GM19452 (cell line): ENCODE data around the gene ZSWIM8.
"Not testable (repeated sequence)": the region's sequence is repeated elsewhere in the genome, so short reads cannot be mapped to it uniquely, and the experiment has no call there.

Experiments used
- ATAC-seq: cut with Tn5 transposase; IDR thresholded peaks from one replicate; pipeline ENCODE4 v1.9.1; 2021; ENCODE audit not compliant: unreplicated experiment

ZSWIM8 gene, protein sequence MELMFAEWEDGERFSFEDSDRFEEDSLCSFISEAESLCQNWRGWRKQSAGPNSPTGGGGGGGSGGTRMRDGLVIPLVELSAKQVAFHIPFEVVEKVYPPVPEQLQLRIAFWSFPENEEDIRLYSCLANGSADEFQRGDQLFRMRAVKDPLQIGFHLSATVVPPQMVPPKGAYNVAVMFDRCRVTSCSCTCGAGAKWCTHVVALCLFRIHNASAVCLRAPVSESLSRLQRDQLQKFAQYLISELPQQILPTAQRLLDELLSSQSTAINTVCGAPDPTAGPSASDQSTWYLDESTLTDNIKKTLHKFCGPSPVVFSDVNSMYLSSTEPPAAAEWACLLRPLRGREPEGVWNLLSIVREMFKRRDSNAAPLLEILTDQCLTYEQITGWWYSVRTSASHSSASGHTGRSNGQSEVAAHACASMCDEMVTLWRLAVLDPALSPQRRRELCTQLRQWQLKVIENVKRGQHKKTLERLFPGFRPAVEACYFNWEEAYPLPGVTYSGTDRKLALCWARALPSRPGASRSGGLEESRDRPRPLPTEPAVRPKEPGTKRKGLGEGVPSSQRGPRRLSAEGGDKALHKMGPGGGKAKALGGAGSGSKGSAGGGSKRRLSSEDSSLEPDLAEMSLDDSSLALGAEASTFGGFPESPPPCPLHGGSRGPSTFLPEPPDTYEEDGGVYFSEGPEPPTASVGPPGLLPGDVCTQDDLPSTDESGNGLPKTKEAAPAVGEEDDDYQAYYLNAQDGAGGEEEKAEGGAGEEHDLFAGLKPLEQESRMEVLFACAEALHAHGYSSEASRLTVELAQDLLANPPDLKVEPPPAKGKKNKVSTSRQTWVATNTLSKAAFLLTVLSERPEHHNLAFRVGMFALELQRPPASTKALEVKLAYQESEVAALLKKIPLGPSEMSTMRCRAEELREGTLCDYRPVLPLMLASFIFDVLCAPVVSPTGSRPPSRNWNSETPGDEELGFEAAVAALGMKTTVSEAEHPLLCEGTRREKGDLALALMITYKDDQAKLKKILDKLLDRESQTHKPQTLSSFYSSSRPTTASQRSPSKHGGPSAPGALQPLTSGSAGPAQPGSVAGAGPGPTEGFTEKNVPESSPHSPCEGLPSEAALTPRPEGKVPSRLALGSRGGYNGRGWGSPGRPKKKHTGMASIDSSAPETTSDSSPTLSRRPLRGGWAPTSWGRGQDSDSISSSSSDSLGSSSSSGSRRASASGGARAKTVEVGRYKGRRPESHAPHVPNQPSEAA (N-terminal part only)

DNA sequence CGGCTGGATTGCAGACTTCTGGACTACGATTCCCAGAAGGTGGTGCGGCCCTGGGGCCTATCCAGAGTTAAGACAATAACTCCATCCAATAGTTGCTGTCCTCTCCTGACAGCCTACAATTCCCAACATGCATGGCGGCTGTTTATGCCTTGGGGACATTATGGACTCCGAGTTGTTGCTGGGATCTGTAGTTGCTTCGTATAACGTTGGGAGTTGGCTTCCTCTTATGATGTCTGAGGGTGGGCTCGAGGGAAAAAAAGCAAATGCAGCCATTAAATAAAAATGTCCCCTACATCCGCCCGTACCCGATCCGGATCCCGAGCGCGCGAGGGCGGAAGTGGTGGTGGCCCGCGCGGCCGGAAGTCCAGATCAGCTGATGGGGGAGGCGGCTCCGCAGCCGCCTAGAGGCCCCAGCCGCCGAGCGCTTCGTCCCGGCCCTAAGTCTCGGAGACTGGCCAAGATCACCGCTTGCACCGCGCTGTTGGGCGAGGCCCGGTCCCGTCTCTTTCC lies at the start of gene ZSWIM8:
Gene ZSWIM8, plus strand, starts transcription at position 396 of the 510 bp plus-strand sequence. CDS start 273 bp downstream, outside the sequence.
- ATAC-seq, result peak; percentile 79

DNA sequence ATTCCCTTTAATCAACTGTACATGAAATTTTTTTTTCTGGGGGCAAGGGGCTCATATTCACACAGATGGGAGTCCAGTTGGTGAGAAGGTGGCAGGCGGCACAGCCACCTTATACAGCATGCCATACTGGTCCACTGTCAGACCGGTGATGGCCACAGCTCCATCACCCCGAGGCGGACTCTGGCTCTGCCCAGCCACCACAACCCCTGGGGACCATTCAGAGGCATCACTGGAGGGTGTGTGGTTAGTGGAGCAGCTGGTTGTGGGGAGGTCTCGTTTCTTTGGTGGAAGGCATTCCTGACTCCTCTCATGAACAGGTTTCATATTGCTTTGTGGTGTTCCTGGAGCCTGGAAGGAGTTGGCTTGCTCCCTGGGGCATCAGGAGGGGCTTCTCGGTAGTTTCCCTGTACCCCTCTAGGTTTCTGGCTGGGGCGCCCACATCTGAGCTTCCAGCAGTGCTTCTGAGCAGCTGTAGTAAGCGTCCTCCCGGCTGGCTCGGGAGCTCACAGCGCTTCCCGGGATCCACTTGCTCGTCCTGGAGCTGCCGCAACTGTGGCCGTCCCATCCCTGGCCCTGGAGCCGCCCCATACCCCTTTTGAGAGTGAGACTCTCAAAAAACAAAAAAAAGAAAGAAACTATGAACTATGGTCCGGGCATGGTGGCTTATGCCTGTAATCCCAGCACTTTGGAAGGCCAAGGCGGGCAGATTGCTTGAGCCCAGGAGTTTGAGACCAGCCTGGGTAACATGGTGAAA lies 44.7 kb upstream of the ZSWIM8 start:
- ATAC-seq, result not testable (repeated sequence)

DNA sequence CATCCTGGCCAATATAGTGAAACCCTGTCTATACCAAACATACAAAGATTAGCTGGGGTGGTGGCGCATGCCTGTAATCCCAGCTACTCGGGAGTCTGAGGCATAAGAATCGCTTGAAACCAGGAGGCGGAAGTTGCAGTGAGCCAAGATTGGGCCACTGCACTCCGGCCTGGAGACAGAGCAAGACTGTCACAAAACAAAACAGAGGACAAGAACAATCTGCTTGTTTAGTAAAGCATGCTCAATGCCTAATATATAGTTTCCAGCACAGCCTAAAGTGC lies 43.0 kb upstream of the ZSWIM8 start:
- no peak for ATAC-seq

DNA sequence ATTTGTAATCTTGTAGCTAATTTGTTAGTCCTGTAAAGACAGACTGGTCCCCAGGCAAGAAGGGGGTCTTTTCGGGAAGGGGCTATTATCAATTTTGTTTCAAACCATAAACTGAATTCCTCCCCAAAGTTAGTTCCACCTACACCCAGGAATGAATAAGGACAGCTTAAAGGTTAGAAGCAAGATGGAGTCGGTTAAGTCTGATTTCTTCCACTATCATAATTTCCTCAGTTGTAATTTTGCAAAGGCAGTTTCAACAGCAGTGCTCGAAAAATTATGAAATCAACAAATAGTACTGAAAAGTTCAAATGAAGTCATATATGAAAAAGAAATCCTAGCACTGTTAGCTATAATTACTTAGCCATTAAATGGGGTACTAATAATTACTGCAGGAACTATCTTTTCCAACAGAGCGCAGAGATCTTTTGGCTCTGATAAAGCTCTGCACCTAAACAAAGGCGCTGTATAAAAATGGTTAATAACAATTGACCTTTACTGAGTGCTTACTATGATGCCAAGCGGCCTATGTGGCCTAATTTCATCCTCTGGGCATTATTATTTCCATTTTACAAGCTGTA lies 42.0 kb upstream of the ZSWIM8 start:
- no peak for ATAC-seq

DNA sequence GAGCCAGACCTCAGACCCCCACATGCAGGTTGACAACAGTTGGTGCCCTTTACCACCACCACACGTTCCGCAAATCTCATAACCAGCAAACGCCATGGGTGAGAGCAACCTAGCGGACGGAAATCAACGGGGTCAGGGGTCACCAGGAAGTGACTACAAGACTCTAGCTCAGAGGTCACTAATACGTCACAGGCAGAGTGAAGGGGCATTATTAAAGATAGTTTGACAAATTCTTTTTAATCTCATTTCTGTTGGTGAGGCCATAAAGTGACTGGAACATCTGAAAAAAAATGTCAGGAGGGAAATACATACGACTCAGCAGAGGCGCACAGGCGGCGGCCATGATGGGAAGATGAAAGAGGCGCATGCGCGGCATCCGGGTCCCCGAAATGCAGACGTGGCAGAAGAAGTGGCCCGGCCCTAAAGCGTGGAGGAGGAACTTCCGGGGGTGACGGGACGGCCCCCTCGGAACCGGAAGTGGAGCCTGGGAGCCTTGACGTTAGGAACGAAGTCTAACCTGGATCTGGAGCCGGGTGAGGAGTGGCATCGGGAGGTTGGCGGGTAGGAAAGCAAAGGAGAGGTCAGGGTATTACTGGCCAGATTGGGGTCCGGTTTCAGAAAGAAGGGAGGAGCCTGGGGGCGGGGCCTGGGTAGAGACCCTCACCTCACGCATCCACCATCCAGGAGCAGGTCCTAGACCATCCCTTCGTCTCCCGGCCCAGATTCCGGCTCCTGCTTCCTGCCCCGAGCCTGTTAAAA lies 41.3 kb upstream of the ZSWIM8 start, which contains the start of gene SEC24C:
Gene SEC24C, plus strand, starts transcription at position 468 of the 759 bp plus-strand sequence. CDS start 2,461 bp downstream, outside the sequence.
- peak; percentile 91 for ATAC-seq

DNA sequence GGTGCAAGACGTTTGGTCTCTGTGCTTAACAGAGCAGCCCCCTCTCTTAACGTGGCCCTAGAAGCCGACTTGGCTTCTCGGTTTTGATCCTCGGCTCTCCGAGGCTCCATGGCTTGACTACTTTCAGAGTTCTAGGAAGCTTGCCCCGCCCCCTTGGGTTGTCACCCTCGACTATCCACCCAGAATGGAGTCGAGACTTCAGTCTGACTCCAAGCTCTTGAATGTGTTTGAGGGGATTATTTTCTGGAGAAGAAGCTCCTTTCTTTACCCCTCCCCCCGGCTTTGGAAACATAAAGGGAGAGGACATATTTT lies 40.8 kb upstream of the ZSWIM8 start:
- ATAC-seq, result peak; percentile 22

DNA sequence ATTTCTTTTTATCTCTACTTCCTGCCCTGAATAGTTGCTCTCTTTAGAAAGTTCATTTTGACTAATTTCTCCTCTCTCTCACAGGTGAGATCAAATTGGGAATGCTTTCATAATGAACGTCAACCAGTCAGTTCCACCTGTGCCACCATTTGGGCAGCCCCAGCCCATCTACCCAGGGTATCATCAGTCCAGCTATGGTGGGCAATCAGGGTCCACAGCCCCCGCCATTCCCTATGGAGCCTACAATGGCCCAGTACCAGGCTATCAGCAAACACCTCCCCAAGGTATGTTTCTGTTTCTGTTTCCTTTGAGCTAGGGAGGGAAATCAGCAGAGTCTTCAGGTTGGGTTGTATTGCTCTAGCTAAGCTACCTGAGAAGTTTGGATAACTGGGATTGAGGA lies 38.7 kb upstream of the ZSWIM8 start:
- no peak for ATAC-seq

DNA sequence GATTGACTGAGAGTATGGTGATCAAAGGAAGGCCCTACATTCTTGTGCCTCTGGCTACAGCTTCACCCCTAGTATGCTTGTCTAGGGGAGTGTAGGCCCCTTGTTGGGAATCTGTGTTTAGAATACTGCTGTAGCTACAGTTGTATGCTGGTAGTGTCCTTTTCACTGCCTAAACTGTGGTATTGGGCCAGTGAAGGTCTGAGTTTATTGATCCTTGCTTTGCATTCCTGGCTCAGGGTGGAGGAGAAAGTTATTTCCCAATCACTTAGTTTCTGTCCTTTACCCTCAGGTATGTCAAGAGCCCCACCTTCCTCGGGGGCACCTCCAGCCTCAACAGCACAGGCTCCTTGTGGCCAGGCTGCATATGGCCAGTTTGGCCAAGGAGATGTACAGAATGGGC lies 34.6 kb upstream of the ZSWIM8 start:
- ATAC-seq, result no peak

DNA sequence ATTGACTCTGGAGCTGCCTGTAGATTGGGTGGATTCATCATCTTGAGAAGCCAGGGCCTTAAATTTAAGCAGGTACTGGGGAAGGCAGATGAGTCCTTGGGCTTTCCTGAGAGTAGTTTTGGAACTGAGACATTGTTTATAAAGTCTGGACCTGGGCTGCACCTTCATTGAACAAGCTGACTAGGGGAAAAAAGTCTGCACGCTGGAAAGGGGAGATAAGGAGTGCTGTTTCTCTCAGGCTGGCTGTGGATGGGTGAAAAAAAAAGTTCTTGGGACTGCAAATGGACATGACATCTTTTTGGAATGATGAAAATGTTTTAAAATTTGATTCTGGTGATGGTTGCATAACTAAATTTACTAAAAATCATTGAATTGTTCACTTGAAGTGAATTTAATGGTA lies 29.2 kb upstream of the ZSWIM8 start:
- ATAC-seq, result no peak

DNA sequence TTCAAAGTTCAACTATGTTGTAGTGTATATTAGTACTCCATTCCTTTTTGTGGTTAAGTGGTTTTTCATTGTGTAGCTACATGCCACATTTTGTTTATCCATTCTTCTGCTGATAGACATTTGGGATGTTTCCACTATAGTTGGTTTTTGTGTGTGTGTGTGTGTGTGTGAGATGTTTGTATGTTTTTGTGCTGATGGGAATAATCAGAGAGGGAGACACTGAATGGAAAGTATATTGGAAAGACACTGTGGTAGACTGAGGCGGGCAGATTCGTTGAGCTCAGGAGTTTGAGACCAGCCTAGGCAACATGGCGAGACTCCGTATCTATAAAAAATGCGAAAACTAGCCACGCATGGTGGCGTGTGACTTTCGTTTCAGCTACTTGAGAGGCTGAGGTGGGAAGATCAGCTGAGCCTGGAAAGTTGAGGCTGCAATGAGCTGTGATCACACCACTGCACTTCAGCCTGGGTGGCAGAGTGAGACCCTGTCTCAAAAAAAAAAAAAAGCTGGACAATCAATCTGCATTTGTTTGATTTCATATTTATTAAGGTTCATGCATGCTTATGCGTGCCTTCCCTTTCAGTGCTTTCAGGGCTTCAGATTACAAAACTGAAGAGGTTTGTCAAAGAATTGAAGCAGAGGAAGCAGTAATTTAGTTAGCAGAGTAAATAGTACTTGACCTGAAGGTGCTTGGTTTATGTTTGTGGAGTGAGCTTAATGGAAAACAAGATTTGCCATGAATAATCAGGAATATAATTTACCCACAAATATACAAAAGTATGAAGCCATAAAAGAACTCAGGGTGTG lies 26.5 kb upstream of the ZSWIM8 start:
- no peak for ATAC-seq

DNA sequence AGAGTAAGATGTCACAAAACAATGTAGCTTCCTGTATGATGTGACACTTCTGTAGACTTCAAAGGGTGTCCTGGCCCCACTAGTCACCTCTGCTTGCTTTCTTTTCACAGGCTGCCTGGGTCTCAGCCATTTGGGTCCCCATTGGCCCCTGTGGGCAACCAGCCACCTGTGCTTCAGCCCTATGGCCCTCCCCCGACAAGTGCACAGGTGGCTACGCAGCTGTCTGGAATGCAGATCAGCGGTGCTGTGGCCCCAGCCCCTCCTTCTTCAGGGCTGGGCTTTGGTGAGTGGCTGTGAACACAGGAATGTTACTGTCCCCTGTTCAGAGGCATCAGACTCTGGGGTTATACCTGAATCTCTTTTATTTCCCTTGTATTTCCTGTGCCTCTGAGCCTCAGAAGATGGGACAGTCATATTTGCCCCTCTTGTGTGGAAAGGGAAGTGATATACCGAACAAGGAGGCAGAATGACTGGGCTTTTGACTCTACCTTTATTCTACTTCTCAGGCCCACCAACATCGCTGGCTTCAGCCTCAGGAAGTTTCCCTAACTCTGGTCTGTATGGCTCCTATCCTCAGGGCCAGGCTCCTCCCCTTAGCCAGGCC lies 25.8 kb upstream of the ZSWIM8 start:
- ATAC-seq, result no peak

DNA sequence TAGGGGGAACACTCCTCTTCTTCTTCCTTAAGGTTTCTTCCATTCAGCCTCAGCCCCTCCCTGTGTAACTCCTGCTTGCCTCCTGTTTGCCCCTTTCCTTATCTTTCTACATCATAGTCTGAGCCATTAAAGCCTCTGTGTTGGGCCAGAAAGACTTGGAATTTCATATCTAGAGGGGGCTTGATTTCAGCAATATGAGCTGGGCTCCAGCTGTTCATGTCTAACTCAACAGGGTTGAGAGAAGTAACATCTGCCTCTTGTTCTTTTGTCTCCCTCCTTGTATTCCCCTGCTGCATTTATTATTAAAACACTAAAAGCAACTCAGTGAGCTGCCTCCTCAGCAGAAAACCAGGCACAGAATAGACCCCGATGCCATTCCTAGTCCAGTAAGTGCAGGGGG lies 23.6 kb upstream of the ZSWIM8 start:
- ATAC-seq, result no peak

DNA sequence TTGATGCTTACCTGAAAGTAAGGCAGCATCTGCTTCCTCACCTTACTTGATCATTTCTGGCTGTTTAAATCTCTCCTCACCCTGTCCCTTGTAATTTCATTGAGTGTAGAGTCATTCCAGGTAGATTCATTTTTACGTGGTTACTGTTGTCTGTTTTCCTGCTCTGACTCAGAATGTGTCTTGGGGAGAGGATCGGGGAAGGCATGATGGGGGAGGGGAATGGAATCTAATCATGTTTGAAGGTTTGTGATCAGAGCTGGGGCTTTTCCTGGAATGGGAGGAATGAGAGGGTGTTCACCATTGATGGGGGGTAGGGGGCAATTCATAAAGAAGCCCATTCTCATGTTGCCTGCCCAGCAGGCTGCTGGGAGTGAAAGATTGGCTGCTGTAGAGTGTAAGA lies 22.5 kb upstream of the ZSWIM8 start:
- ATAC-seq, result no peak

DNA sequence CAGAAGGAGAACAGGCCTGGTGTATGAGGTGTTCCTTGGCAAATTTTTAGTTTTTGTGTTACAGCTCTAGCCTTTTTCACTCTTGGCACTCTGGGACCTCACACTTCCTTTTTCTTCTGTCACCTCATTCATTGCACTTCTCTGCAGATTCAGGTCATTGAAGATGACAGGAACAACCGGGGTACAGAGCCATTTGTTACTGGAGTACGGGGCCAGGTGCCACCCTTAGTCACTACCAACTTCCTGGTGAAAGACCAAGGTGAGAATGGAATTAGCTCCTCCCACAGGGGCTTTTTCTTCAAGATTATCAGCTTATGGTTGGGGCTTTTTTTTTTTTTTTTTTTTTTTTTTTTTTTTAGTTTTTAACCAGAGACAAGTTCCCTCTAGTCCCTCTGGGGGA lies 22.1 kb upstream of the ZSWIM8 start:
- no peak for ATAC-seq

DNA sequence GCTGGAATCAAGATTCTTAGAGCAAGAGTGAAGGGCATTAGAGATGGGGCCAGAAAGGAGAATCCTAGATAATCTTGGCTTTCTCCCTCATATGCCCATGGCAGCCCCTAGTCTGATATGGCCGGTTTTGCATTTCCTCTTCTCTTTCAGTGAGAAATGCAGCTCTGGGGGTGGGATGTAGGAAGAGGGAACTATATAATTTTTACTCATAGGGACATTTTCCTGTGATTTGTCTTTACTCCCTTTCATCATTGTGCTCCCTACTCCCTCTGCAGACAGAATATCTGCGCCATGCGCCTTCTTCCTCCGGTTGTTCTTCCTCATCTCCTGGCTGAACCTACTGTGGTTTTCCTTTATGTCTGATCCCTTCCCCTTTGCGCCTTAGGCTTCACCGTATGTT lies 20.3 kb upstream of the ZSWIM8 start:
- ATAC-seq, result no peak

DNA sequence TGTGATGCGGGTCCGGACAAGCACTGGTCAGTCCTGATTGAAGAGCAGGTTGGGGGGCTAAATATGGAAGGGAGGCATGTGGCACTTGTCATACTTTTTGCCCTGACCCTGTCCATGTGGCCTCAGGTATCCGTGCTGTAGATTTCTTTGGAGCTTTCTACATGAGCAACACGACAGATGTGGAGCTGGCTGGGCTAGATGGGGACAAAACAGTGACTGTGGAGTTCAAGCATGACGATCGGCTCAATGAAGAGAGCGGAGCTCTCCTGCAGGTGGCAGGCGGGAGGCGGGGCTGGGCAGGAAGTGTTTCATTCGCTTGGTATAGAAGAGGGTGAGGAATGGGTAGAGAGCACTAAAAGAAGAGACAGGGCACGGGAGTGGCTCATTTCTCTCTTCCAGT lies 16.5 kb upstream of the ZSWIM8 start:
- ATAC-seq, result no peak

DNA sequence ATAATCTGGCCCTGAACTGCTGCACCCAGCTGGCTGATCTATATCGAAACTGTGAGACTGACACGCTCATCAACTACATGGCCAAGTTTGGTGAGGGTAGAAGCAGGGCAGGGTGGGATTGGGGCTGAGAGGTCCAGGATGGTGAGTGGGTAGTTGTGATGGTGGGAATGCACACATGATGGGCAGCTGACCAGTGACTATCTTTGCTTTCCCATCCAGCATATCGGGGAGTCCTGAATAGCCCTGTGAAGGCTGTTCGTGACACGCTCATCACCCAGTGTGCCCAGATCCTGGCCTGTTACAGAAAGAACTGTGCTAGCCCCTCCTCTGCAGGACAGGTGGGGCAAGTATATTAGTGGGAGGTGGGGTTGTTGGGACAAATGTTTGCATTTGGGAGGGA lies 16.0 kb upstream of the ZSWIM8 start:
- no peak for ATAC-seq

DNA sequence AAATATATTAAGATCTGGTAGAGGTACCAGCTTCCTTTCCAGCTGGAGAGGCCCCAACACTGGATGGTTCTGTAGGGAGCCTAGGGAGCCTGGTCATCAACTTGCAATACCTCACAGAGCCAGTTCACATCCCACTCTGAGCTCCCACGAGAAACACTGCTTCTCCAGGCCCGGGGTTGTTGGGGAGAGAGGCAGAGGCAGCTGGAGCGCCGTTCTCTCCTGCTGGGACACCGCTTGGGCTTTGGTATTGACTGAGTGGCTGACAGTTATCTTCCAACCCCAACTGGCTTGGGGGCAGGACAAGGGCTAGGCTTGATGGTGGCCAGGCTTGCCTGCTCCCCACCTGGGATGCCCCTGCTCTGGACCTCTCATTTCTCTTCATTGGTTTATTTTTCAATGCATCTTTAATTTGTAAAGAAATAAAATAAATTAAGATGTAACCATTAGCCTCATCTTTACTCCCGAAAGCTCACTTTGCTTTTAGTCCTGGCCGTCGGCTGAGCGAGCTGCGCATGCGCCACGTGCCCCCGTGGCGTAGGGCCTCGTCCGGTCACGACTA lies 13.6 kb upstream of the ZSWIM8 start:
- ATAC-seq, result peak; percentile 49
